Choroid plexus epithelial cell (primary cell): ENCODE data around the gene ITGA8.

ENCODE experiments used
- DNase-seq: peaks from one replicate; pipeline ENCODE4 v3.0.0-alpha.2; 2010; ENCODE audit warnings: low read depth
- H3K4me3 ChIP-seq: 2 replicates; pipeline ENCODE4 v1.5.1; 2011; ENCODE audit warnings: low read depth, mild to moderate bottlenecking, control low read depth, low read length, moderate library complexity
- TF ChIP-seq, protein P1 (sequence below): conservative IDR thresholded peaks from 2 replicates; pipeline ENCODE4 v1.5.1; 2011; ENCODE audit warnings: low read depth, mild to moderate bottlenecking, control low read depth, inconsistent platforms, low read length, moderate library complexity

Gene ITGA8

DNA sequence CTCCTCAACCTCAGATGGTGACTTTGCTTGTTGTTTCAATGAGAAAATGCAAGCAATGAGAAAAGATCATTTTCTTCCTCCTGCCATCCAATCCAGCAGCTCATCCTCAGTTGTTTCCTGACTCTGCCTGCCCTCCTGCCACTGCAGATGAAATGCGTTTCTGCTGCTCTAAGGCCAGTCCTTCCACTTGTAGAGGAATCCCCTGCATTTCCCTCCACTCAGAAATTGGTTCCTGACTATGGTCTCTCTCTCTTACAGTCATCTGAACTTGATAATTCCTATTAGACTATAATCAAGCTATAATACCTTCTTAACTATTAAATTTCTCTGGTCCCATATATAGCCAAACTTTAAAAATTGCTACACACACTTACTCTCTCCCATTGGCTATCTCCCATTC, 14.4 kb downstream of the ITGA8 start:
- TF ChIP-seq, protein P1, sequence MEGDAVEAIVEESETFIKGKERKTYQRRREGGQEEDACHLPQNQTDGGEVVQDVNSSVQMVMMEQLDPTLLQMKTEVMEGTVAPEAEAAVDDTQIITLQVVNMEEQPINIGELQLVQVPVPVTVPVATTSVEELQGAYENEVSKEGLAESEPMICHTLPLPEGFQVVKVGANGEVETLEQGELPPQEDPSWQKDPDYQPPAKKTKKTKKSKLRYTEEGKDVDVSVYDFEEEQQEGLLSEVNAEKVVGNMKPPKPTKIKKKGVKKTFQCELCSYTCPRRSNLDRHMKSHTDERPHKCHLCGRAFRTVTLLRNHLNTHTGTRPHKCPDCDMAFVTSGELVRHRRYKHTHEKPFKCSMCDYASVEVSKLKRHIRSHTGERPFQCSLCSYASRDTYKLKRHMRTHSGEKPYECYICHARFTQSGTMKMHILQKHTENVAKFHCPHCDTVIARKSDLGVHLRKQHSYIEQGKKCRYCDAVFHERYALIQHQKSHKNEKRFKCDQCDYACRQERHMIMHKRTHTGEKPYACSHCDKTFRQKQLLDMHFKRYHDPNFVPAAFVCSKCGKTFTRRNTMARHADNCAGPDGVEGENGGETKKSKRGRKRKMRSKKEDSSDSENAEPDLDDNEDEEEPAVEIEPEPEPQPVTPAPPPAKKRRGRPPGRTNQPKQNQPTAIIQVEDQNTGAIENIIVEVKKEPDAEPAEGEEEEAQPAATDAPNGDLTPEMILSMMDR = no peak
- no peak for DNase-seq
- H3K4me3 ChIP-seq = no peak overlapping the region

DNA sequence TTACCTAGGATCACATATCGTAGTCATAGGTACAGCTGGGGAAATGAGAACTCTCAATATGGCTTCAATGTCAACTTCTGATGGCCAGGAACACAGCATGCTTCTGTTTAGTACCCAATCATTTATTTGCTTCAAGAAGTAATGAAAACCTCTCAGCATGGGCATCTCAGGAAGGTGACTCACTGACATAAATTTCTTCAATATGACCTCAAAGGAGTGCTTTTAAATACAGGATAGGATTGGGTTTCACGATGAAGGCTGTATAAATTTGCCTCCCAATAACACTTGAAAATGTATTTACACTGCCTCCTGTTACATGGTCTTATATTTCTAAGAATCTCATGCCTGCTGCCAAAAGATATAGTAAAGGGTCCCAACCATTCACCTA, 15.1 kb downstream of the ITGA8 start:
- DNase-seq = peak; percentile 63
- TF ChIP-seq, protein P1 = no peak
- H3K4me3 ChIP-seq = no peak overlapping the region

DNA sequence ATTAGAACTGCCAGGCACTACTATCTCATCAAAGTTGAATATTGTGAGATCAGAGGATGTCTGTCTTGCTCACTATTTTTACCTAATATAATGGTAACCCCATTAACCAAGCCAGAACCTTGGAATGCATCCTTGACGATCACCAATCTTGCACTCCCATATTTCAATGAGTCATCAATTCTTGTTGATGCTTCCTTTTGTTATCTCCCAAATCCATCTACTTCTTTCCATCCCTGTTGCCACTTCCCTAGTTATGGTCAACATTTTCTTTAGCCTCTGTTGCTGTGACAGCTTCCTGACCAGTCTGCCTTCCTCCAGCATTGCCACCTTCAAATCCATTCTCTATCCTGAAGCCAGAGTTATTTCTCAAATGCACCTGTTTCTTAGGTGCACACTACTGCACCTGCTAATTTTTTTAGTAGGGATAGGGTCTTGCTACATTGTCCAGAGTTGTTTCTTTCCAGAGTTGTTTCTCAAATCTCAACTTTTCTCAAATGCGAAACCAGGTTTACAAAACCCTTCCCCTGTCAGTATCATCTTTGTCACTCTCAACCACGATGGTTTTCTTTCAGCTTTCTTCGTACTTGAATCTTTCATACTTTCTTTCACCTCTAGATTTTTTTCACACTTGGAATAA, 15.7 kb downstream of the ITGA8 start:
- no peak for DNase-seq
- no peak overlapping the region for H3K4me3 ChIP-seq
- TF ChIP-seq, protein P1 = no peak

DNA sequence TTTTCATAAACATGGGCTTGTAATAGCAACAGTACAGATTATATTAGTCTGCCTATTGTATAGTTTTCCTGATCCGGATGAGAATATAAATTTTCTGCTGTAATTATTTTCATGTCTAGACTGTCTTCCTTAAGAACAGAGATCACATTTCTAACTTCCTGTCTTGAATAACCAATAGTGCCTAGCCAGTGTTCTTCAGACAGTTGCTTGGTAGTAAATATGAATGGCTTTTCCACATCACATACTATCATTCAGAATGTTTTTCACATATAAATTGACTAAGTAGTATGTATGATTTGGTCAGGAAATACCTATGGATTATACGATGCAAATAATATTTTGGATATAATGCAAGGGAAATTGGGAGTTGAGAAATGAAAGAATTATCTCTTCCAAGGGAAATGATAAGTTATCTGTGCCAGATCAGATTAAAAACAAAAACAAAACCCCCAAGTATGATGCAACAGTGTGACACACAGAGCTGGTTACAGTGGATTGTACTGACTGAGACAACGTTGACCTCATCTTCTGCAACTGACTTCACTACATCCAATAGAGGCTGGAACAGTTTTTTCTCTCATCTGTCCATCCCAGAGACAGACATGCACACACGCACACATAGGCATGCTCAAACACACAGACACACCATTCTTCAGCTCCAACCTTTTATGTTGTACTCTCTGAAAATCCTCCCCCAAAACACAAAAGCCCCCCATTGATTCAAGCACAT, 16.4 kb downstream of the ITGA8 start:
- peak; percentile 51 for DNase-seq
- no peak overlapping the region for H3K4me3 ChIP-seq
- TF ChIP-seq, protein P1 = no peak

DNA sequence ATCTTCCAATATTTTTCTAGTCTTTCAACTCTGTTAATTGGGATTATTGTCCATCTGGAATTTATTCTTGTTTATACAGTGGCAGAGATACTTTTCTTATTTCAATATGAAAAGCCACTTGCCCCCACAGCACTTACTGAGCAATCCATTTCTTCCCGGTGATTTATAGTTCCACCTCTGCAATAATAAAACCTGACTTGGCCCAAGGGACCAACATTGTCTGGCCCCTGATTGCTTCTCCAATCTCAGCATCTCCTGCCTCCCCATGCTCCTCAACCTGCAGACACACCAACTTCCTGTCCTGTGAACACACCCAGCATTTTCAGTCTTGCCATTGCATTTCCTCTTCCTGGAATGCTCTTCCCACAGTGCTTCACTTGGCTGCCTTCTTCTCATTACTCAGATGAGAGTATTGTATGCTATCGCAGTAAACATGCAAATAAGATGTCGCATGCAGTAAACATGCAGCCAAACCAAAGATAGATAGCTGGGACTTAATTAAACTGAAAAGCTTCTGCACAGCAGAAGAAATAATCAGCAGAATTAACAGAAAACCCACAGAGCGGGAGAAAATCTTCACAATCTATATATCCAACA, 19.5 kb downstream of the ITGA8 start:
- TF ChIP-seq, protein P1 = no peak
- no peak overlapping the region for H3K4me3 ChIP-seq
- DNase-seq = no peak

DNA sequence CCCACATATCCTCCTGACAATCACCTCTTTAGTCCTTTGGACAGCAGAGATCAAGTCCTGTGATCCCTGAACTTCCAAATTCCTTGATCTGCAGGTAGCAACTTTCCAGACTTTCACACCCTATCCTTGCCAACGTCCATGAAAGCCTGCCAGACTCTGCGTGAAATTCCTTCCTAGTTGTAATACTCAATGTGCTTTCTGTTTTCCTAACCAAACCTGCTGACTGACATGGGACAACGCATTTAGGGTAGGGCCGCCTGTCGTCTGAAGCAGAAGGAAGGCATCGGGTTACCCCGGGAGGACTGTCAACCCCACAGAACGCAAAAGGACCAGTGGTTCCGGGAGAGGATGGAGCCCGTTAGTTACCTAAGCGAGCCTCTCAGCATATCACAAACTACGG, 23.9 kb downstream of the ITGA8 start:
- TF ChIP-seq, protein P1 = no peak
- no peak overlapping the region for H3K4me3 ChIP-seq
- no peak for DNase-seq
